Panc1 (cell line): Measurements from ENCODE around the gene ULK3. TPM values are rescaled to one million over a fixed set of nuclear protein-coding genes. Genes with fewer than 3 reads are reported as not detected.

ENCODE experiments used
- ATAC-seq: fragments of 200-7000 bp; cut with Tn5 transposase; 2 replicates; pipeline ENCODE4 v1.9.1; 2020; ENCODE audit warnings: mild to moderate bottlenecking, moderate library complexity
- BruUV-seq: library from RNA; stranded (reverse); fragments of 400-500 nt; replicated peaks from 2 replicates; lab custom pipeline; 2021; lab: Mats Ljungman, UMichigan
- CTCF ChIA-PET: fragments of 300-600 bp; sonication (Branson Sonifier 250); formaldehyde crosslinking; loops from one replicate; lab custom pipeline; 2022; ENCODE audit warnings: antibody characterized with exemption; lab: Charles Lee
- POLR2A ChIA-PET: fragments of 300-600 bp; sonication (Branson Sonifier 250); formaldehyde crosslinking; loops from one replicate; lab custom pipeline; 2022; ENCODE audit warnings: antibody characterized with exemption; lab: Charles Lee
- DNase-seq: peaks from one replicate; pipeline ENCODE4 v3.0.0-alpha.2; 2010; ENCODE audit warnings: low read depth, low spot score
- H3K27ac ChIP-seq: 2 replicates; pipeline ENCODE4 v1.5.1; 2011; ENCODE audit warnings: mild to moderate bottlenecking, low read length, inconsistent platforms
- H3K27me3 ChIP-seq: fragments of 200-500 bp; sonication (Bioruptor generic); 2 replicates; pipeline ENCODE4 v1.6.0; 2014; ENCODE audit warnings: low read length, inconsistent platforms; ENCODE audit not compliant: control insufficient read depth, insufficient read depth
- H3K36me3 ChIP-seq: fragments of 200-500 bp; sonication (Bioruptor generic); 2 replicates; pipeline ENCODE4 v1.5.1; 2014; ENCODE audit warnings: inconsistent platforms, mild to moderate bottlenecking, low read length, moderate library complexity; ENCODE audit not compliant: control insufficient read depth, insufficient read depth
- H3K4me1 ChIP-seq: 2 replicates; pipeline ENCODE4 v1.5.1; 2011; ENCODE audit warnings: inconsistent platforms, mild to moderate bottlenecking, low read length, moderate library complexity; ENCODE audit not compliant: control insufficient read depth, insufficient read depth
- H3K4me3 ChIP-seq, 2 experiments: 2 replicates each; pipeline ENCODE4 v1.5.1; 2011 to 2012; ENCODE audit warnings: low read depth in 2 of 2, low read length in 2 of 2, mild to moderate bottlenecking in 2 of 2, inconsistent platforms in 1 of 2, moderate library complexity in 1 of 2
- H3K9me3 ChIP-seq: fragments of 200-500 bp; sonication (Bioruptor generic); 2 replicates; pipeline ENCODE4 v1.5.1; 2014; ENCODE audit warnings: low read depth, mild to moderate bottlenecking, inconsistent platforms, low read length, moderate library complexity; ENCODE audit not compliant: control insufficient read depth, insufficient read depth
- POLR2AphosphoS5 ChIP-seq: IDR thresholded peaks from 2 replicates; pipeline ENCODE4 v1.6.1; 2012; ENCODE audit warnings: mild to moderate bottlenecking, low read depth, low read length, moderate library complexity
- SIN3A ChIP-seq: IDR thresholded peaks from 2 replicates; pipeline ENCODE4 v1.6.1; 2012; ENCODE audit warnings: low read depth, mild to moderate bottlenecking, low read length, moderate library complexity, borderline replicate concordance; ENCODE audit not compliant: insufficient read depth
- TCF7L2 ChIP-seq: IDR thresholded peaks from 2 replicates; pipeline ENCODE4 v1.6.1; 2011; ENCODE audit warnings: mild to moderate bottlenecking, low read depth, low read length, inconsistent platforms
- in situ Hi-C: cut with HindIII; loops from 2 replicates; pipeline ENCODE4 v1.10.0; 2016; ENCODE audit warnings: low sequenced_read_pairs, low pct_unique_long_range_greater_than_20kb
- intact Hi-C: fragments of 100-400 bp; cut with micrococcal nuclease; formaldehyde crosslinking; loops from one replicate; pipeline ENCODE4 v1.10.0; 2022; ENCODE audit not compliant: unreplicated experiment
- total RNA-seq: library from RNA; stranded (reverse); gene quantifications from one replicate; pipeline ENCODE4 v1.2.1, GENCODE V29; 2021; ENCODE audit not compliant: unreplicated experiment
- TF ChIP-seq, protein P1 (sequence below): fragments of 450-650 bp; IDR thresholded peaks from 2 replicates; pipeline ENCODE4 v1.5.1; 2017; ENCODE audit warnings: mild to moderate bottlenecking
- TF ChIP-seq, protein P2 (sequence below), 2 experiments: IDR thresholded peaks; 2 replicates each; pipeline ENCODE4 v1.6.1; 2011 to 2012; ENCODE audit warnings: low read depth in 2 of 2, control low read depth in 1 of 2, low read length in 1 of 2, mild to moderate bottlenecking in 1 of 2, moderate library complexity in 1 of 2; ENCODE audit not compliant: insufficient read depth in 1 of 2

Gene ULK3
- total RNA-seq, 1 experiment from 2014 or later = 73.3 TPM

DNA sequence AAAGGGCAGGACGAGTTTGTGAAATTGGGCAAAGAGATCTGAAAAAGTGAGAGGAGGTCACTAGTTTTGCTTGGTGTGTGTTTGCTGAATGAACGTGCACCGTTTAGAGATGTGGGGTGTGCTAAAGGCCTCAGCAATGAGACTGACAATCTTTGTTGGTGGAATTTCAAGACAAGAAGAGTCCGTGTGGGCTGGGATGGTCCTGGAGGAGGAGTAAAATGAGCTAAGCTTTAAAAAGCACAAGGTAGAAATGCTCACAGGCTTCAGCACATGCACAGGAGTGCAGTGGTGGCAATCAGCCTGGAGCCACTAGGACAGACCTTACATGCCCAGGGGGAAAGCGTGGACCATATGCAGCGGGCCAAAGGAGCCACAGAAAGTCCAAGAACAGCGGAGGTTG lies 18.0 kb downstream of the ULK3 start:
- CTCF ChIA-PET = interaction anchor here (0.8 kb wide), 1 partner anchor 131 kb away, joined by 3 read pairs; no protein-coding TSS in a partner anchor
- Histone ChIP-seq H3K4me1 (no peaks in the 10 kb centered on the region; the same call in 1 of the 2 replicates), H3K9me3 (no peaks in the 10 kb centered on the region), H3K4me3 (no peak overlapping the region), H3K27me3 (peaks cover 2% of the 10 kb centered on the region; the same call in 1 of the 2 replicates), H3K27ac (no peak overlapping the region), H3K36me3 (no peaks in the 10 kb centered on the region)
- peak; percentile 20; the same call in 1 of the 2 replicates for ATAC-seq
- BruUV-seq = no TSS peak
- DNase-seq = no peak
- in situ Hi-C loops (no loop called here), intact Hi-C loops (no loop called here)
- TF ChIP-seq SIN3A (no peak), TCF7L2 (no peak), POLR2AphosphoS5 (no peak)
- TF ChIP-seq, protein P1, sequence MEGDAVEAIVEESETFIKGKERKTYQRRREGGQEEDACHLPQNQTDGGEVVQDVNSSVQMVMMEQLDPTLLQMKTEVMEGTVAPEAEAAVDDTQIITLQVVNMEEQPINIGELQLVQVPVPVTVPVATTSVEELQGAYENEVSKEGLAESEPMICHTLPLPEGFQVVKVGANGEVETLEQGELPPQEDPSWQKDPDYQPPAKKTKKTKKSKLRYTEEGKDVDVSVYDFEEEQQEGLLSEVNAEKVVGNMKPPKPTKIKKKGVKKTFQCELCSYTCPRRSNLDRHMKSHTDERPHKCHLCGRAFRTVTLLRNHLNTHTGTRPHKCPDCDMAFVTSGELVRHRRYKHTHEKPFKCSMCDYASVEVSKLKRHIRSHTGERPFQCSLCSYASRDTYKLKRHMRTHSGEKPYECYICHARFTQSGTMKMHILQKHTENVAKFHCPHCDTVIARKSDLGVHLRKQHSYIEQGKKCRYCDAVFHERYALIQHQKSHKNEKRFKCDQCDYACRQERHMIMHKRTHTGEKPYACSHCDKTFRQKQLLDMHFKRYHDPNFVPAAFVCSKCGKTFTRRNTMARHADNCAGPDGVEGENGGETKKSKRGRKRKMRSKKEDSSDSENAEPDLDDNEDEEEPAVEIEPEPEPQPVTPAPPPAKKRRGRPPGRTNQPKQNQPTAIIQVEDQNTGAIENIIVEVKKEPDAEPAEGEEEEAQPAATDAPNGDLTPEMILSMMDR = no peak
- TF ChIP-seq, protein P2, sequence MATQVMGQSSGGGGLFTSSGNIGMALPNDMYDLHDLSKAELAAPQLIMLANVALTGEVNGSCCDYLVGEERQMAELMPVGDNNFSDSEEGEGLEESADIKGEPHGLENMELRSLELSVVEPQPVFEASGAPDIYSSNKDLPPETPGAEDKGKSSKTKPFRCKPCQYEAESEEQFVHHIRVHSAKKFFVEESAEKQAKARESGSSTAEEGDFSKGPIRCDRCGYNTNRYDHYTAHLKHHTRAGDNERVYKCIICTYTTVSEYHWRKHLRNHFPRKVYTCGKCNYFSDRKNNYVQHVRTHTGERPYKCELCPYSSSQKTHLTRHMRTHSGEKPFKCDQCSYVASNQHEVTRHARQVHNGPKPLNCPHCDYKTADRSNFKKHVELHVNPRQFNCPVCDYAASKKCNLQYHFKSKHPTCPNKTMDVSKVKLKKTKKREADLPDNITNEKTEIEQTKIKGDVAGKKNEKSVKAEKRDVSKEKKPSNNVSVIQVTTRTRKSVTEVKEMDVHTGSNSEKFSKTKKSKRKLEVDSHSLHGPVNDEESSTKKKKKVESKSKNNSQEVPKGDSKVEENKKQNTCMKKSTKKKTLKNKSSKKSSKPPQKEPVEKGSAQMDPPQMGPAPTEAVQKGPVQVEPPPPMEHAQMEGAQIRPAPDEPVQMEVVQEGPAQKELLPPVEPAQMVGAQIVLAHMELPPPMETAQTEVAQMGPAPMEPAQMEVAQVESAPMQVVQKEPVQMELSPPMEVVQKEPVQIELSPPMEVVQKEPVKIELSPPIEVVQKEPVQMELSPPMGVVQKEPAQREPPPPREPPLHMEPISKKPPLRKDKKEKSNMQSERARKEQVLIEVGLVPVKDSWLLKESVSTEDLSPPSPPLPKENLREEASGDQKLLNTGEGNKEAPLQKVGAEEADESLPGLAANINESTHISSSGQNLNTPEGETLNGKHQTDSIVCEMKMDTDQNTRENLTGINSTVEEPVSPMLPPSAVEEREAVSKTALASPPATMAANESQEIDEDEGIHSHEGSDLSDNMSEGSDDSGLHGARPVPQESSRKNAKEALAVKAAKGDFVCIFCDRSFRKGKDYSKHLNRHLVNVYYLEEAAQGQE (IDR thresholded peaks at IDR 0.05; ENCODE audit: insufficient read depth in 1 of 2, low read depth in 2 of 2, low read length in 1 of 2) = no peak
- POLR2A ChIA-PET = interaction anchor here (0.5 kb wide), 1 partner anchor 55 kb away, joined by 9 read pairs; no protein-coding TSS in a partner anchor

DNA sequence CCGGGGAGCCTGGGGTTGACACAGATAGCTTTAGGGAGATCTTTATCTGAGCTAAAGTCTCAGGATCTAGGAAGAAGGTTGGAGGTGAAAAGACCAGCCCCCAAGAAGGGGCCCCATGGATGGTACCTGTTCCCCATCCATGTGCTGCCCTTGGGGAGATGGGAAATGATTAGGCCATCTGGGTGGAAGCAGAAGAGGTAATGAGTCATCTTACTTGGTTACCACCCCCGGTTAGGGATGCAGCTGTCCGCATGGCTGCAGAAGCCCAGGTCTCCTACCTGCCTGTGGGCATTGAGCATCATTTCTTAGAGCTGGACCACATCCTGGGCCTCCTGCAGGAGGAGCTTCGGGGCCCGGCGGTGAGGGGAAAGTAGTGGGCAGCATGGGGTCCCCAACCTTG lies 19.6 kb downstream of the ULK3 start:
- no peaks in the 10 kb centered on the region for H3K36me3 ChIP-seq
- POLR2A ChIA-PET = interaction anchor here (0.6 kb wide), 1 partner anchor 86 kb away, joined by 4 read pairs; no protein-coding TSS in a partner anchor
- no peaks in the 10 kb centered on the region; the same call in 1 of the 2 replicates for H3K4me1 ChIP-seq
- CTCF ChIA-PET = no interaction called here
- ATAC-seq (no peak), DNase-seq (no peak)
- TF ChIP-seq, protein P2 (IDR thresholded peaks at IDR 0.05; ENCODE audit: insufficient read depth in 1 of 2, low read depth in 2 of 2, low read length in 1 of 2) = no peak
- TF ChIP-seq SIN3A (no peak), TCF7L2 (no peak)
- TF ChIP-seq, protein P1 = no peak
- H3K27ac ChIP-seq = no peak overlapping the region
- peaks cover 2% of the 10 kb centered on the region; the same call in 1 of the 2 replicates for H3K27me3 ChIP-seq
- no TSS peak for BruUV-seq
- intact Hi-C loops = no loop called here
- in situ Hi-C loops = no loop called here
- no peak overlapping the region for H3K4me3 ChIP-seq
- no peaks in the 10 kb centered on the region for H3K9me3 ChIP-seq
